ENCODE data around the gene HS3ST4.
"Not testable (repeated sequence)": the region's sequence is repeated elsewhere in the genome, so short reads cannot be mapped to it uniquely, and the experiment has no call there.

DNA sequence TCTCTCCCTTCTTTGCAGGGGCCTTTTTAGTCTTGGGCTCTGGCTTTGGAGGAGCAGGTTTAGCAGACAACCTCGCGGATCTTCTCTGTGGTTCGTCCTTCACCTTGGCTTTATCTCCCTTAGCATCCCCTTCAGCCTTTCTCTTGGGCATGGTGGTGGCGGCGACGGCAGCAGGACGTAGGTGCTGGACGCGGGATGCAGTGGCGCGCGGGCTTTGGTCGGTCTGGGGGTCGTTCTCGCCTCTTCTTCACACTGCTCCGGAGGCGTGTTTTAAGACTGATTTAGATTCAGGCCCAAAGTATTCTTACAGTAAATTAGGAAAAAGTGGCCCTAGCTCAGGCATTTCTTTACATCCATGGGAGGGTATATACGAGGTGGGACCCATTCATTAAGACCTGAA lies 340.9 kb downstream of the HS3ST4 start:
- TF ChIP-seq, protein P1, sequence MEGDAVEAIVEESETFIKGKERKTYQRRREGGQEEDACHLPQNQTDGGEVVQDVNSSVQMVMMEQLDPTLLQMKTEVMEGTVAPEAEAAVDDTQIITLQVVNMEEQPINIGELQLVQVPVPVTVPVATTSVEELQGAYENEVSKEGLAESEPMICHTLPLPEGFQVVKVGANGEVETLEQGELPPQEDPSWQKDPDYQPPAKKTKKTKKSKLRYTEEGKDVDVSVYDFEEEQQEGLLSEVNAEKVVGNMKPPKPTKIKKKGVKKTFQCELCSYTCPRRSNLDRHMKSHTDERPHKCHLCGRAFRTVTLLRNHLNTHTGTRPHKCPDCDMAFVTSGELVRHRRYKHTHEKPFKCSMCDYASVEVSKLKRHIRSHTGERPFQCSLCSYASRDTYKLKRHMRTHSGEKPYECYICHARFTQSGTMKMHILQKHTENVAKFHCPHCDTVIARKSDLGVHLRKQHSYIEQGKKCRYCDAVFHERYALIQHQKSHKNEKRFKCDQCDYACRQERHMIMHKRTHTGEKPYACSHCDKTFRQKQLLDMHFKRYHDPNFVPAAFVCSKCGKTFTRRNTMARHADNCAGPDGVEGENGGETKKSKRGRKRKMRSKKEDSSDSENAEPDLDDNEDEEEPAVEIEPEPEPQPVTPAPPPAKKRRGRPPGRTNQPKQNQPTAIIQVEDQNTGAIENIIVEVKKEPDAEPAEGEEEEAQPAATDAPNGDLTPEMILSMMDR (IDR thresholded peaks at IDR 0.05; ENCODE audit: poor library complexity, severe bottlenecking), result not testable (repeated sequence)
- TF ChIP-seq POLR2AphosphoS5 (IDR thresholded peaks at IDR 0.05); RAD21 (conservative IDR thresholded peaks at IDR 0.05): not testable (repeated sequence)

Data from neural cell (in vitro differentiated cells).